IgD-negative memory B cell (primary cell): Measurements from ENCODE around the gene GAS7. TPM values are rescaled to one million over a fixed set of nuclear protein-coding genes. Genes with fewer than 3 reads are reported as not detected.
A peak's percentile ranks its signal among the peaks of the same experiment; 100 is the strongest.

Source experiments
- H3K27ac Mint-ChIP-seq, 3 donors: one replicate each; pipeline ENCODE4 v1.8.0; 2020 to 2022; ENCODE audit warnings: mild to moderate bottlenecking in 3 of 3, mixed read lengths in 3 of 3, moderate library complexity in 1 of 3
- H3K27me3 Mint-ChIP-seq: one replicate; pipeline ENCODE4 v1.8.0; 2021; ENCODE audit warnings: mixed read lengths
- H3K36me3 Mint-ChIP-seq: one replicate; pipeline ENCODE4 v1.8.0; 2020; ENCODE audit warnings: mild to moderate bottlenecking, mixed read lengths
- H3K4me1 Mint-ChIP-seq, 3 donors: one replicate each; pipeline ENCODE4 v1.8.0; 2020 to 2022; ENCODE audit warnings: mixed read lengths in 3 of 3, mild to moderate bottlenecking in 1 of 3
- H3K4me3 Mint-ChIP-seq, 4 donors: one replicate each; pipeline ENCODE4 v1.8.0; 2020 to 2022; ENCODE audit warnings: mild to moderate bottlenecking in 4 of 4, mixed read lengths in 4 of 4, moderate library complexity in 3 of 4
- H3K9me3 Mint-ChIP-seq, 3 donors: one replicate each; pipeline ENCODE4 v1.8.0; 2020 to 2021; ENCODE audit warnings: mixed read lengths in 3 of 3, mild to moderate bottlenecking in 1 of 3
- polyA plus RNA-seq: library from polyadenylated mRNA; unstranded; fragments of 300-500 nt; fragmentation: Illumina TruSeq; gene quantifications from one replicate; pipeline ENCODE4 v1.2.3, GENCODE V29; 2021

Gene GAS7
- polyA plus RNA-seq, result 1.7 TPM

DNA sequence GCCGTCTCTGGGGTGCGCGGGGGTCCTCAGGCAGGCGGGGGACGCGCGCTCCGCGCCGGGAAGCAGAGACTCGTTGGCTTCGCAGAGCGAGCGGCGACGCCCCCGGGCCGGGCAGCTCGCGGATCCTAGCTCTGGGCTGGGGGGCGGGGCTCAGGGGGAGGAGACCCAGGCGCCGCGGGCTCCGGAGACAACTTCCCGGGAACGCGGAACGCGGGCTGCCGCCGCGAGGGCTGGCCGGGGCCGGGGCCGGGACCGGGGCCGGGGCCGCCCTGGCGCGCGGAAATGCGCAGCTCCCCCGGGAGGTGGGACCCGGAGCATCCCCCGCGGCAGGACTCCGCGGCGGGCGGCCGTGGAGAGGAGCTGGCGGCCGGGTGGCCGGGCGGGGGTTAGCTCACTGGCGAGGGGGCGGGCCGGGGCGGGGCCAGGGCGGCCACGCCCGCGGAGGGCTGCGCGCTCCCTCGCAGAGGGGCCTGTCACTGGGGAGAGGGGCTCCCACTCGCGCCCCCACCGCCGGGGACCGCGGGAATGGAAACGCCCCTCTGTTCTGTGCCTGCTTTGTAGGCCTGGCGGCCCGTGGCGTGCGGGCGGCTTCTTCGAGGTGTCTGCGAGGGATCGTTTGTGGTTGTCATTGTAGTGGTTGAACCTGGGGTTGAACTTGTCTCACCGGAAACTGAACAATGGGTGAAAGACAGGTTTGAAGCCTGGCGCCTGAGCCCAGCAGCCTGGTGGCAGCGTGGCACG lies at the start of gene GAS7:
GAS7 (minus strand) TSS at position 98 of the 741 bp plus-strand sequence.
- Mint-ChIP-seq H3K4me1 (peaks cover 4 to 10% (median 5%) of the 10 kb centered on the region in 3 donors), H3K36me3 (no peaks in the 10 kb centered on the region), H3K9me3 (peaks cover 0 to 6% (median 6%) of the 10 kb centered on the region in 3 donors), H3K27ac (peak within 1 kb of the TSS in 1 of 3 donors; percentile 47), H3K4me3 (peak within 1 kb of the TSS; percentile 61 to 87 (median 76)), H3K27me3 (peaks cover 25% of the 10 kb centered on the region)

DNA sequence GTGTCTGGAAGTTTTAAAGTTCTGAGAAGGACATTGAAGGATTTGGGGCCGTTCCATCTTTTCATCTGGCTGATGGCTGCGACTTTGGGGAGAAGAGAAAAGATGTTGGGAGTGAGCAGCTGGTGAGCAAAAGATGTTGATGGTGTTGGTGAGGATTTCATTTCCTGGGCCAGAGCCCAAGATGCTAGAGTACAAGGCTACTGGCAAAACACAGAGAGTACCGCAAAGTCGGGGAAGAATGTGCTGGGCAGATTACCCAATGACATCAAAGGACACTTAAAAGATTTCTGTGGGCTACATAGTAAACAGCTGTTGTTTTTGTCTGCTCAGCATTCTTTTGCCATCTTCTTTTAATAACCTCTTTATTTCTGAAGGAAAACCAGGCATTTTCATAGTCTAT lies 49.4 kb upstream of the GAS7 start:
- no peaks in the 10 kb centered on the region for H3K36me3 Mint-ChIP-seq
- H3K27me3 Mint-ChIP-seq, result peaks cover 1% of the 10 kb centered on the region
- H3K4me1 Mint-ChIP-seq, result peaks cover 0 to 7% (median 3%) of the 10 kb centered on the region in 3 donors
- no peak overlapping the region for H3K4me3 Mint-ChIP-seq
- H3K9me3 Mint-ChIP-seq, result no peaks in the 10 kb centered on the region
- H3K27ac Mint-ChIP-seq, result no peak overlapping the region

- H3K9me3 Mint-ChIP-seq, result peaks cover 0 to 13% (median 3%) of the 10 kb centered on the region in 3 donors
- H3K4me1 Mint-ChIP-seq, result no peaks in the 10 kb centered on the region
- no peak overlapping the region for H3K27ac Mint-ChIP-seq
- no peaks in the 10 kb centered on the region for H3K36me3 Mint-ChIP-seq
- H3K4me3 Mint-ChIP-seq, result peak overlapping the region in 1 of 4 donors; percentile 63
- H3K27me3 Mint-ChIP-seq, result peaks cover 1% of the 10 kb centered on the region
These were observed 45.8 kb upstream of the GAS7 start for GRCh38 chr17:10243883-10244844.

- Mint-ChIP-seq H3K4me1 (no peaks in the 10 kb centered on the region), H3K4me3 (no peak overlapping the region), H3K36me3 (no peaks in the 10 kb centered on the region), H3K27me3 (no peaks in the 10 kb centered on the region), H3K27ac (no peak overlapping the region), H3K9me3 (peaks cover 0 to 13% (median 3%) of the 10 kb centered on the region in 3 donors)
These were observed 43.4 kb upstream of the GAS7 start for GRCh38 chr17:10241781-10242180.

GRCh38 chr17:10238661-10239060 lies 40.3 kb upstream of the GAS7 start:
- Mint-ChIP-seq H3K27me3 (no peaks in the 10 kb centered on the region), H3K9me3 (peaks cover 0 to 13% (median 3%) of the 10 kb centered on the region in 3 donors), H3K36me3 (peaks cover 2% of the 10 kb centered on the region), H3K27ac (no peak overlapping the region), H3K4me3 (no peak overlapping the region), H3K4me1 (no peaks in the 10 kb centered on the region)

- peaks cover 0 to 1% (median 0%) of the 10 kb centered on the region in 3 donors for H3K4me1 Mint-ChIP-seq
- H3K27me3 Mint-ChIP-seq, result no peaks in the 10 kb centered on the region
- no peak overlapping the region for H3K27ac Mint-ChIP-seq
- H3K9me3 Mint-ChIP-seq, result peaks cover 3 to 7% (median 4%) of the 10 kb centered on the region in 3 donors
- H3K36me3 Mint-ChIP-seq, result peaks cover 2% of the 10 kb centered on the region
- no peak overlapping the region for H3K4me3 Mint-ChIP-seq
These were observed 35.6 kb upstream of the GAS7 start for GRCh38 chr17:10234033-10234432.

- Mint-ChIP-seq H3K4me1 (peaks cover 0 to 1% (median 0%) of the 10 kb centered on the region in 3 donors), H3K27me3 (no peaks in the 10 kb centered on the region), H3K4me3 (no peak overlapping the region), H3K9me3 (peaks cover 3 to 7% (median 4%) of the 10 kb centered on the region in 3 donors), H3K36me3 (peaks cover 2% of the 10 kb centered on the region), H3K27ac (no peak overlapping the region)
These were observed 34.8 kb upstream of the GAS7 start for GRCh38 chr17:10233161-10233560.

DNA sequence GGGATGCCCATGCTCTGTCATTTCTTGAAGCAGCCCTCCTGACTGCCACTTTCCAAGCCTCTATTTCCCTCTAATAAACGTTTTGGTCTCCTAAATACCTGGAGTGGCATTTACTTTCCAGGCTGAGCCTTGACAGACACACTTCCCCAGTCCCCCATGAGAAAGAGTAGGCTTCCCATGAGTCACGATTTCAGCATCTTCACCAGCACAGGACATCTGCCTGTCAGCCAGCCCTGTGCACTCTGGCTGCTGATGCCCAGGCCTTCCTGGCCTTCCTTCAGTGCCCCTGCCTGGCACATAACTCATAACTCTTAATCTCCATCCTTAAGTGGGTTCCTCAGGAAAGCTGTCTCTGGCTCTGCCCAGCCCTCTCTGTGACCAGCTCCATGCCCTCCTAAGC lies 30.8 kb upstream of the GAS7 start:
- H3K27ac Mint-ChIP-seq, result no peak overlapping the region
- no peak overlapping the region for H3K4me3 Mint-ChIP-seq

GRCh38 chr17:10226930-10227695 lies 28.7 kb upstream of the GAS7 start:
- H3K27ac Mint-ChIP-seq, result no peak overlapping the region
- H3K36me3 Mint-ChIP-seq, result no peaks in the 10 kb centered on the region
- H3K9me3 Mint-ChIP-seq, result peaks cover 3 to 8% (median 4%) of the 10 kb centered on the region in 3 donors
- no peaks in the 10 kb centered on the region for H3K27me3 Mint-ChIP-seq
- H3K4me1 Mint-ChIP-seq, result peaks cover 0 to 1% (median 0%) of the 10 kb centered on the region in 3 donors
- H3K4me3 Mint-ChIP-seq, result peak overlapping the region in 1 of 4 donors; percentile 39

More for the DNA sequence above, 30.8 kb upstream of the GAS7 start:
- no peaks in the 10 kb centered on the region for H3K27me3 Mint-ChIP-seq
- H3K36me3 Mint-ChIP-seq, result peaks cover 2% of the 10 kb centered on the region
- peaks cover 3 to 7% (median 4%) of the 10 kb centered on the region in 3 donors for H3K9me3 Mint-ChIP-seq
- peaks cover 0 to 1% (median 0%) of the 10 kb centered on the region in 3 donors for H3K4me1 Mint-ChIP-seq

GRCh38 chr17:10224582-10225195 lies 26.3 kb upstream of the GAS7 start:
- Mint-ChIP-seq H3K4me3 (no peak overlapping the region), H3K36me3 (no peaks in the 10 kb centered on the region), H3K4me1 (no peaks in the 10 kb centered on the region), H3K27me3 (no peaks in the 10 kb centered on the region), H3K27ac (no peak overlapping the region), H3K9me3 (peaks cover 0 to 12% (median 3%) of the 10 kb centered on the region in 3 donors)

GRCh38 chr17:10219193-10219592 lies 20.8 kb upstream of the GAS7 start:
- H3K36me3 Mint-ChIP-seq, result no peaks in the 10 kb centered on the region
- H3K27ac Mint-ChIP-seq, result peak overlapping the region in 1 of 3 donors; percentile 80
- no peak overlapping the region for H3K4me3 Mint-ChIP-seq
- no peaks in the 10 kb centered on the region for H3K4me1 Mint-ChIP-seq
- H3K27me3 Mint-ChIP-seq, result peaks cover 2% of the 10 kb centered on the region
- H3K9me3 Mint-ChIP-seq, result peaks cover 2 to 12% (median 6%) of the 10 kb centered on the region in 3 donors

DNA sequence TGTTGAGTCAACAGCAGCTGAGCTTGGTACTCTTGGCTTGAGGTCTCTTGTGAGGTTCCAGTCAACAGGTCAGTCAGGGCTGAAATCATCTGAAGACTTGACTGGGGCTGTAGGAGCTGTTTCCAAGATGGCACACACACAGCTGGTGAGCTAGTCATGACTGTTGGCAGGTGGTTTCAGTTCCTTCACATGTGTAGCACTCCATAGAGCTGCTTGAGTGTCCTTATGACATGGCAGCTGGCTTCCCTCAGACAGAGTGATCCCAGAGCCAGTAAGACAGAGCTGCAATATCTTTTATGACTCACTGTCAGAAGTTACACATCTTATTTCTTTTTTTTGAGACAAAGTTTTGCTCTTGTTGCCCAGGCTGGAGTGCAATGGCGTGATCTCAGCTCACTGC lies 19.5 kb upstream of the GAS7 start:
- Mint-ChIP-seq H3K27ac (no peak overlapping the region), H3K36me3 (no peaks in the 10 kb centered on the region), H3K4me1 (no peaks in the 10 kb centered on the region), H3K9me3 (peaks cover 2 to 9% (median 6%) of the 10 kb centered on the region in 3 donors), H3K27me3 (peaks cover 2% of the 10 kb centered on the region), H3K4me3 (no peak overlapping the region)

GRCh38 chr17:10216213-10216938 lies 18.0 kb upstream of the GAS7 start:
- Mint-ChIP-seq H3K27ac (no peak overlapping the region), H3K36me3 (no peaks in the 10 kb centered on the region), H3K27me3 (peaks cover 2% of the 10 kb centered on the region), H3K9me3 (peaks cover 2 to 6% (median 5%) of the 10 kb centered on the region in 3 donors), H3K4me1 (no peaks in the 10 kb centered on the region), H3K4me3 (no peak overlapping the region)
